ENCODE measurements around the gene SCUBE1. TPM values are rescaled to one million over a fixed set of nuclear protein-coding genes. Genes with fewer than 3 reads are reported as not detected.

SCUBE1 gene
- total and polyA plus RNA-seq, 10 of the 15 experiments (the other 5 are each of a cell fraction or from before 2014, with no cell fraction given): not detected

DNA sequence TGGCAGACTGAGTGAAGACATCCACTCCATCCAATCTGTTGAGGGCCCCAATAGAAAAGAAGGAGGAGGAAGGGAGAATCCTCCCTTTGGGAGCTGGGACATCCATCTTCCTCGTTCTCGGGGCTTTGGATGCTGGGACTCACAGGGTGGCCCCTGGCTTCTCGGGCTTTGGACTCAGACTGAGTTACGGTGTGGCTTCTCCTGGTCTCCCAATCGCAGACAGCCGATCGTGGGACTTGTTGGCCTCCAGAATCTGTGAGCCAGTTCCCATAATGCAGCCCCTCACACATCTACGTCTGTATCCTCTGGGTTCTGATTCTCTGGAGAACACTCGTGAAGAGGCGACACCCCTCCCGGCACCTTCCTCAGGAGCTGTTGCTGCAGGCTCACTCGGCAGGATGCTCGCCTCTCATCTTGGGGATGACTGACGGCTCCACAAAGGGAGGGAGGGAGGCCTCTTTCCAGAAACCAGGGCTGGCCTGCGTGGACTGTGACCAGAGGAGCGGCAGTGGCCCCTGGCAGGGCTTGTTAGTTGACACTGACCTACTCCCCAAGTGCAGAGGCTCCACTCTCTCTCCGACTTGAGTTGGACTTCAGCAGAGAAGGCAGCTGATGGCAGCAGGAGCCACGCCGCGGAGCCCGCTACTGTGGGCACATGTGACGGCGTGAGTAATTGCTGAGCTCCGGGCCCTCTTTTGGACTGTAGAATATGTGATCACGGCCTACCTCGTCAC, 141.5 kb downstream of the SCUBE1 start (continued):
- TF ChIP-seq IRF5 (IDR thresholded peaks at IDR 0.05; ENCODE audit: borderline replicate concordance) (no peak), NFYB (IDR thresholded peaks at IDR 0.05; ENCODE audit: insufficient read depth, low read depth, low read length) (no peak), ASH2L (IDR thresholded peaks at IDR 0.05; ENCODE audit: borderline replicate concordance, low read depth) (no peak), SREBF2 (IDR thresholded peaks at IDR 0.05; ENCODE audit: low read length) (no peak)

DNA sequence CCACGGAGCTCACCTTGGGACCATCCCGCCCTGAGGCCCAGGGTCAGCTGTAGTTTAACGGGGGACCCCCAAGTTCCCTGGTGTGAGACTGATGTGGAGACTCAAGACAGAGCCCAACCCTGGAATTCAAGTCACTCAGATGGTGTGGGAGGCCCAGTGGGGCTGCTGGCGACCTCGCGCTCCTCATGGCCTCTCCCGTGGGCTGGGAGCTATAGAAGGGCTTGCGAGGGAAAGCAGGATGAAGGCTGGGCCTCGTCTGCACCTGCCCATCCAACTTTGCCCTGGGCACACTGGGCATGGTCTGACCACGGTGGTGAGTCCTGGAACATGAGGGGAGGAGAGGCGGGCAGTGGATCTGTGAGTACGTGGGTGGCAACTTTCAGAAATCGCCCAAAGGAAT, 142.6 kb downstream of the SCUBE1 start:
- SMC1A ChIA-PET (ENCODE audit: uncharacterized antibody, unreplicated experiment): no interaction called here
- no peak overlapping the region for H3K4me2 ChIP-seq (ENCODE audit: control insufficient read depth, insufficient read depth)
- H3K79me2 ChIP-seq (ENCODE audit: control insufficient read depth, insufficient read depth, low read length): no peaks in the 10 kb centered on the region
- no peaks in the 10 kb centered on the region for H3K36me3 ChIP-seq (ENCODE audit: control insufficient read depth in 2 of 2, insufficient read depth in 2 of 2, low read length in 1 of 2)
- TF ChIP-seq YY1 (IDR thresholded peaks at IDR 0.05; ENCODE audit: low read depth, low read length) (no peak), E2F8 (IDR thresholded peaks at IDR 0.05; ENCODE audit: low read depth, partially characterized antibody) (no peak), LARP7 (IDR thresholded peaks at IDR 0.05) (no peak), CEBPB (IDR thresholded peaks at IDR 0.05; ENCODE audit: borderline replicate concordance in 1 of 2, low read depth in 2 of 2, low read length in 2 of 2) (no peak), ZNF384 (IDR thresholded peaks at IDR 0.05; ENCODE audit: borderline replicate concordance, low read depth, low read length) (no peak), PML (IDR thresholded peaks at IDR 0.05; ENCODE audit: low read length) (no peak), IKZF2 (IDR thresholded peaks at IDR 0.05) (no peak), MTA2 (IDR thresholded peaks at IDR 0.05; ENCODE audit: low read depth) (no peak), KDM1A (IDR thresholded peaks at IDR 0.05; ENCODE audit: borderline replicate concordance) (no peak), SREBF2 (IDR thresholded peaks at IDR 0.05; ENCODE audit: low read length) (no peak), TCF7 (IDR thresholded peaks at IDR 0.05; ENCODE audit: borderline replicate concordance) (no peak)
- TF ChIP-seq, protein P1, sequence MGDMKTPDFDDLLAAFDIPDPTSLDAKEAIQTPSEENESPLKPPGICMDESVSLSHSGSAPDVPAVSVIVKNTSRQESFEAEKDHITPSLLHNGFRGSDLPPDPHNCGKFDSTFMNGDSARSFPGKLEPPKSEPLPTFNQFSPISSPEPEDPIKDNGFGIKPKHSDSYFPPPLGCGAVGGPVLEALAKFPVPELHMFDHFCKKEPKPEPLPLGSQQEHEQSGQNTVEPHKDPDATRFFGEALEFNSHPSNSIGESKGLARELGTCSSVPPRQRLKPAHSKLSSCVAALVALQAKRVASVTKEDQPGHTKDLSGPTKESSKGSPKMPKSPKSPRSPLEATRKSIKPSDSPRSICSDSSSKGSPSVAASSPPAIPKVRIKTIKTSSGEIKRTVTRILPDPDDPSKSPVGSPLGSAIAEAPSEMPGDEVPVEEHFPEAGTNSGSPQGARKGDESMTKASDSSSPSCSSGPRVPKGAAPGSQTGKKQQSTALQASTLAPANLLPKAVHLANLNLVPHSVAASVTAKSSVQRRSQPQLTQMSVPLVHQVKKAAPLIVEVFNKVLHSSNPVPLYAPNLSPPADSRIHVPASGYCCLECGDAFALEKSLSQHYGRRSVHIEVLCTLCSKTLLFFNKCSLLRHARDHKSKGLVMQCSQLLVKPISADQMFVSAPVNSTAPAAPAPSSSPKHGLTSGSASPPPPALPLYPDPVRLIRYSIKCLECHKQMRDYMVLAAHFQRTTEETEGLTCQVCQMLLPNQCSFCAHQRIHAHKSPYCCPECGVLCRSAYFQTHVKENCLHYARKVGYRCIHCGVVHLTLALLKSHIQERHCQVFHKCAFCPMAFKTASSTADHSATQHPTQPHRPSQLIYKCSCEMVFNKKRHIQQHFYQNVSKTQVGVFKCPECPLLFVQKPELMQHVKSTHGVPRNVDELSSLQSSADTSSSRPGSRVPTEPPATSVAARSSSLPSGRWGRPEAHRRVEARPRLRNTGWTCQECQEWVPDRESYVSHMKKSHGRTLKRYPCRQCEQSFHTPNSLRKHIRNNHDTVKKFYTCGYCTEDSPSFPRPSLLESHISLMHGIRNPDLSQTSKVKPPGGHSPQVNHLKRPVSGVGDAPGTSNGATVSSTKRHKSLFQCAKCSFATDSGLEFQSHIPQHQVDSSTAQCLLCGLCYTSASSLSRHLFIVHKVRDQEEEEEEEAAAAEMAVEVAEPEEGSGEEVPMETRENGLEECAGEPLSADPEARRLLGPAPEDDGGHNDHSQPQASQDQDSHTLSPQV (IDR thresholded peaks at IDR 0.05): no peak
- no peak overlapping the region for H3K9ac ChIP-seq (ENCODE audit: control insufficient read depth, insufficient read depth, low read length)
- intact Hi-C loops (cut with micrococcal nuclease; ENCODE audit: unreplicated experiment) (no loop called here), in situ Hi-C loops (cut with MboI) (no loop called here)
- no peaks in the 10 kb centered on the region for H3K4me1 ChIP-seq (ENCODE audit: control insufficient read depth, insufficient read depth, low read length)
- DNase-seq (ENCODE audit: low read depth, low spot score) (no peak), FAIRE-seq (no peak), ATAC-seq (no peak)
- RAD21 ChIA-PET (ENCODE audit: unreplicated experiment): no interaction called here
- POLR2A ChIA-PET: no interaction called here
- CTCF ChIA-PET: no interaction called here
- H3K4me3 ChIP-seq: no peak overlapping the region
- 37% methylated on average over 13 of the region's 13 CpGs for WGBS (ENCODE audit: insufficient coverage, insufficient replicate concordance, low lambda C conversion rate, missing lambda C conversion rate)
- H4K20me1 ChIP-seq (ENCODE audit: control insufficient read depth, insufficient read depth): no peaks in the 10 kb centered on the region
- H2AFZ ChIP-seq (ENCODE audit: control insufficient read depth, low read depth, low read length): no peak overlapping the region
- no peaks in the 10 kb centered on the region for H3K9me3 ChIP-seq (replicated peaks; ENCODE audit: control insufficient read depth, insufficient read depth, low read length)
- H3K27me3 ChIP-seq (replicated peaks in 1 of 2; ENCODE audit: control insufficient read depth in 2 of 2, insufficient read depth in 2 of 2, low read length in 1 of 2): peaks cover 0 to 2% of the 10 kb centered on the region in 2 experiments; a peak in 2 of 4 replicates
- BruUV-seq (replicated peaks): no TSS peak
- H3K27ac ChIP-seq (ENCODE audit: control insufficient read depth, insufficient read depth): no peak overlapping the region

Data from GM12878 (cell line).